Uterus (tissue), 2 donors: Measurements from ENCODE around the gene MRGPRD.

Source experiments
- POLR2A ChIP-seq, 2 donors: fragments of 450-650 bp; IDR thresholded peaks; one replicate each; pipeline ENCODE4 v1.6.1; 2016; ENCODE audit warnings: antibody characterized with exemption in 2 of 2, mild to moderate bottlenecking in 1 of 2, moderate library complexity in 1 of 2
- TF ChIP-seq, protein P1 (sequence below), 4 experiments: fragments of 200-600 bp in 2 of 4; fragments of 450-650 bp in 2 of 4; sonication (generic) in 2 of 4; IDR thresholded peaks; one replicate each; pipeline ENCODE4 v1.5.1; 2016 to 2019; ENCODE audit warnings: antibody characterized with exemption in 4 of 4, mild to moderate bottlenecking in 2 of 4, moderate library complexity in 1 of 4

DNA sequence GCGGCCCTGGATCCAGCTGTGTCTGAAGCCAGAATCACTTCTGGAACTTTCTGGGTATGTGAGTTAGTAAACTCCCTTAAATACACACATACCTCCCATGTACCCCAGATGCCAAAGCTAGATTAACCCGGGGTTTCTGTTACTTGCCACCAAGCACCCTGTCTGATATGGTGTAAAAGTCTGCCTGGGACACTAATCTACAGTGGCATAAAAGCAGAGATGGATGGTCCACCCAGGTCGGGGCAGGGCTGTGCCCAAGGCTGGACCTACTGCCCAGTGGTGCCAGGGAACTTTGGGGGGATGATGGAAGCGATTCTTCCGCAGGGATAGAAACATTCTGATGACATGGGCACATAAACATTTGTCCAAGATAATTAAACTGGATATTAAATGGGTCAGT, 19.6 kb upstream of the MRGPRD start:
- TF ChIP-seq, protein P1, sequence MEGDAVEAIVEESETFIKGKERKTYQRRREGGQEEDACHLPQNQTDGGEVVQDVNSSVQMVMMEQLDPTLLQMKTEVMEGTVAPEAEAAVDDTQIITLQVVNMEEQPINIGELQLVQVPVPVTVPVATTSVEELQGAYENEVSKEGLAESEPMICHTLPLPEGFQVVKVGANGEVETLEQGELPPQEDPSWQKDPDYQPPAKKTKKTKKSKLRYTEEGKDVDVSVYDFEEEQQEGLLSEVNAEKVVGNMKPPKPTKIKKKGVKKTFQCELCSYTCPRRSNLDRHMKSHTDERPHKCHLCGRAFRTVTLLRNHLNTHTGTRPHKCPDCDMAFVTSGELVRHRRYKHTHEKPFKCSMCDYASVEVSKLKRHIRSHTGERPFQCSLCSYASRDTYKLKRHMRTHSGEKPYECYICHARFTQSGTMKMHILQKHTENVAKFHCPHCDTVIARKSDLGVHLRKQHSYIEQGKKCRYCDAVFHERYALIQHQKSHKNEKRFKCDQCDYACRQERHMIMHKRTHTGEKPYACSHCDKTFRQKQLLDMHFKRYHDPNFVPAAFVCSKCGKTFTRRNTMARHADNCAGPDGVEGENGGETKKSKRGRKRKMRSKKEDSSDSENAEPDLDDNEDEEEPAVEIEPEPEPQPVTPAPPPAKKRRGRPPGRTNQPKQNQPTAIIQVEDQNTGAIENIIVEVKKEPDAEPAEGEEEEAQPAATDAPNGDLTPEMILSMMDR (IDR thresholded peaks at IDR 0.05), result no peak
- no peak for TF ChIP-seq POLR2A (IDR thresholded peaks at IDR 0.05)
